Memory B cell (primary cell): ENCODE measurements around the gene NCF4.

Experiments used
- ATAC-seq: fragments of 150-1000 bp; cut with Tn5 transposase; 2 replicates; pipeline ENCODE4 v1.10.0; 2021; ENCODE audit warnings: low read depth, mild to moderate bottlenecking, moderate library complexity
- DNase-seq, 2 donors: peaks; one replicate each; pipeline ENCODE4 v3.0.0; 2022; ENCODE audit warnings: low spot score in 2 of 2
- H3K27ac Mint-ChIP-seq: one replicate; pipeline ENCODE4 v1.8.0; 2022; ENCODE audit warnings: mild to moderate bottlenecking, moderate library complexity, mixed read lengths
- H3K27me3 Mint-ChIP-seq: one replicate; pipeline ENCODE4 v1.8.0; 2022; ENCODE audit warnings: mixed read lengths
- H3K36me3 Mint-ChIP-seq: one replicate; pipeline ENCODE4 v1.8.0; 2022; ENCODE audit warnings: mild to moderate bottlenecking, mixed read lengths
- H3K4me1 Mint-ChIP-seq: one replicate; pipeline ENCODE4 v1.8.0; 2022; ENCODE audit warnings: mixed read lengths
- H3K4me3 Mint-ChIP-seq: one replicate; pipeline ENCODE4 v1.8.0; 2022; ENCODE audit warnings: mild to moderate bottlenecking, moderate library complexity, mixed read lengths
- H3K9me3 Mint-ChIP-seq: one replicate; pipeline ENCODE4 v1.8.0; 2022; ENCODE audit warnings: mixed read lengths

Gene NCF4

DNA sequence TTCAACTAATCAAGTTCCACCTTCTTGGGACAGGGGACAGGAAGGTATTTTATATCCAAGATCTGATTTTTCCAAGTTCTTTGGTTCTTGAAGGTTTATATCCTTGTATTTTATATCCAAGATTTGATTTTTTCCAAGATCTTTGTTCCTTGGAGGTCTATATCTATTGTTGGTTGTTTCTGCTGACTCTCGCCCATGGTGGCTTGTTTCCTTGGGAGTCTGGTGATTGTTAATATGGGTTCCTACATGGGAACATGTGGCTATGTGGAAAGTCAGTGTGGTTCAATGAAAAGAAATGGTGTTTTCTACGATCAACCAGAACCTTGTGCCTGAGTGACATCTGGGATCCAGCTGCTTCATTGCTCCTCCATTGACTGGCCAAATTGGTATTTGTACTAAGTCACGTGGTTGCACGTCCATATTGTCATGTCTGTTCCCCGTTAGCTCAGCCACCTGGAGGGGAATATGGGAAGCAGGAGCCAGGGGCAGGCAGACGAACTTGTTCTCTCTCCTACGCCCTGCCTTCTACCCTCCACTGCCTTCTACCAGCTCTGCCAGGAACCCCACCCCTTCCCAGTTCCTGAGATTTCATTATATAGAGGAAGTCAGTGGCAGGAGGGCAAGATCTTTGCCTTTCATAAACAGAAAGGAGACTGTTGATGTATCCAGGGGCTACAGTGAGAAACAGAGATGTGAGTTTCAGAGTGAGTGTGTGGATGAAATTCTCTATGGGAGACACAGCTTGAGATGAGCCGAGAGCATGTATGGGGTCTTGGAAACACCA lies 41.5 kb downstream of the NCF4 start:
- Mint-ChIP-seq H3K4me3 (no peak overlapping the region), H3K36me3 (no peaks in the 10 kb centered on the region), H3K4me1 (peaks cover 7% of the 10 kb centered on the region), H3K9me3 (no peaks in the 10 kb centered on the region), H3K27ac (no peak overlapping the region), H3K27me3 (peaks cover 6% of the 10 kb centered on the region)
- ATAC-seq (no peak), DNase-seq (no peak)

DNA sequence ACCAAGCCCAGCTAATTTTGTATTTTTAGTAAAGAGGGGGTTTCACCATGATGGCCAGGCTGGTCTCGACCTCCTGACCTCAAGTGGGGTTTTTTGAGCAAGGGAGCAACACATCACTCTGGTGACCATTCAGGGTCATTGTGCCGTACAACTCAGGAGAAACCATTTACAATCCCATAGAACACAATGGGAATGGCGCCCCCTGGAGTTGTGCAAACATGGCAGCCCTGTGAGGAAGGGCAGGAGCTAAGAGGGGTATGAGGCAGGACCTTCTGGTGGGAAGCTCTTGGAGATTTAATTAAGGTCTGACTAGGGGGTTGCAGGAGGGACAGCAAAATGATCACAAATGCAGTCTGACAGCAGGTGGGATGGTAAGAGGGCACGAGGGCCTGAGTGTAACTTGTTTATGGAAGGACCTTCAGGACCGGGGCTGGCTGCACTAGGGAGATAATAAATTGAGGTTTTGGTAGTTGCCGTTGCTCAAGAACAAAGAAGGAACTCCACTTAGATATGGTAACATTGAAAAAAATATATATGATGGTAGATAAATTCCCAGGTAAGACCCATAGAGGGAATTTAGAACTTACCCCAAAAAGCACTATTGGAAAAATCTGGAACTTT lies 43.6 kb downstream of the NCF4 start:
- DNase-seq = no peak
- H3K4me3 Mint-ChIP-seq = no peak overlapping the region

DNA sequence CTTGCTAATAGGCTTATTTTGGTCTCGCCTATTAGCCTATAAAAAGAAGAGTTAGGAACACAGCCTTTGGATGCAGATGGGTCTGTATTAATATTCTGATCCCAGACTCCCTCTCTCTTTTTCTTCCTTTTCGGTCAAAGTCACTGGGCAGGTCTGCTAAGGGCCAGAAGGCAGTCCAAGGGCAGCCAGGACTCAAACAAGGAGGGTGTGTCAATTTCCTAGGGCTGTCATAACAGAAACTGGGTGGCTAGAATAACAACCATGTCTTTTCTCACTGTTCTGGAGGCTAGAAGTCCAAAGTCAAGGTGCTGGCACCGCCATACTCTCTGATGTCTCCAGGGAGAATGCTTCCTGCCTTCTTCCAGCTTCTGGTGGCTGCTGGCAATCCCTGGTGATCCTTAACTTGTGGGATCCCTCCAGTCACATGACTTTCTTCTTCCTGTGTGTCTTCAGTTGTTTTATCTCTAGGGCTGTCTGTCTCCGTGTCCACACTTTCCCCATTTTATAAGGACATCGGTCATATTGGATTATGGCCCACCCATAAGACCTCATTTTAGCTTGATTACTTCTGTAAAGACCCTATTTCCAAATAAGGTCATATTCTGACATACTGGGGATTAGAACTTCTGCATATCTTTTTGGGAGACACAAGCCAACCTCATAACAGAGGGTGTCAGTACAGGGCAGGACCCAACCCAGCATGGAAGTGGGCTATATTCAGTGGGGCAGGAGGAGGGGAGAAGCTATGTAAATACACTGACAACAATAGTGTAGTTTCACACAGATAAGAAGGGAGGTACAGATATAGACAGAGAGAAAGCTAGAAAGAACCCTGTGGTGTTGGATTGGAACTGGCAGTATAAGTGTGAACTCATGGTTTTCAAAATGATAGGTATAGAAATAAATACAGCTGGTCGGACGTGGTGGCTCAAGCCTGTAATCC lies 46.7 kb downstream of the NCF4 start:
- no peak overlapping the region for H3K27ac Mint-ChIP-seq

More for the DNA sequence above, 43.6 kb downstream of the NCF4 start:
- no peak for ATAC-seq
- no peak overlapping the region for H3K27ac Mint-ChIP-seq
- H3K9me3 Mint-ChIP-seq = no peaks in the 10 kb centered on the region
- peaks cover 7% of the 10 kb centered on the region for H3K4me1 Mint-ChIP-seq
- no peaks in the 10 kb centered on the region for H3K36me3 Mint-ChIP-seq
- H3K27me3 Mint-ChIP-seq = peaks cover 10% of the 10 kb centered on the region

DNA sequence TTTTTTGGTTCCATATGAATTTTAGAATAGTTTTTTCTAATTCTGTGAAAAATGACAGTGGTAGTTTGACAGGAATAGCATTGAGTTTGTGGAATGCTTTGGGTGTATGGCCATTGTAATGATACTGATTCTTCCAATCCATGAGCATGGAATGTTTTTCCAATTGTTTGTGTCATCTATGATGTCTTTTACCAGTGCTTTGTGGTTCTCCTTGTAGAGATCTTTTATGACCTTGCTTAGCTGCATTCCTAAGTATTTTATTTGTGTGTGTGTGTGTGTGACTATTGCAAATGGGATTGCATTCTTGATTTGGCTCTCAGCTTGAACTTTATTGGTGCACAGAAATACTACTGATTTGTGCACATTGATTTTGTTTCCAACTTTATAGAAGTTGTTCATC lies 49.7 kb downstream of the NCF4 start:
- H3K27ac Mint-ChIP-seq = no peak overlapping the region
- ATAC-seq (no peak), DNase-seq (no peak)
- H3K4me1 Mint-ChIP-seq = peaks cover 19% of the 10 kb centered on the region
- no peaks in the 10 kb centered on the region for H3K9me3 Mint-ChIP-seq
- H3K27me3 Mint-ChIP-seq = peaks cover 5% of the 10 kb centered on the region
- no peaks in the 10 kb centered on the region for H3K36me3 Mint-ChIP-seq
- H3K4me3 Mint-ChIP-seq = no peak overlapping the region

More for the DNA sequence above, 46.7 kb downstream of the NCF4 start:
- H3K27me3 Mint-ChIP-seq = peaks cover 7% of the 10 kb centered on the region
- no peaks in the 10 kb centered on the region for H3K9me3 Mint-ChIP-seq
- no peak for ATAC-seq
- DNase-seq = no peak
- no peaks in the 10 kb centered on the region for H3K4me1 Mint-ChIP-seq
- no peak overlapping the region for H3K4me3 Mint-ChIP-seq
- no peaks in the 10 kb centered on the region for H3K36me3 Mint-ChIP-seq

DNA sequence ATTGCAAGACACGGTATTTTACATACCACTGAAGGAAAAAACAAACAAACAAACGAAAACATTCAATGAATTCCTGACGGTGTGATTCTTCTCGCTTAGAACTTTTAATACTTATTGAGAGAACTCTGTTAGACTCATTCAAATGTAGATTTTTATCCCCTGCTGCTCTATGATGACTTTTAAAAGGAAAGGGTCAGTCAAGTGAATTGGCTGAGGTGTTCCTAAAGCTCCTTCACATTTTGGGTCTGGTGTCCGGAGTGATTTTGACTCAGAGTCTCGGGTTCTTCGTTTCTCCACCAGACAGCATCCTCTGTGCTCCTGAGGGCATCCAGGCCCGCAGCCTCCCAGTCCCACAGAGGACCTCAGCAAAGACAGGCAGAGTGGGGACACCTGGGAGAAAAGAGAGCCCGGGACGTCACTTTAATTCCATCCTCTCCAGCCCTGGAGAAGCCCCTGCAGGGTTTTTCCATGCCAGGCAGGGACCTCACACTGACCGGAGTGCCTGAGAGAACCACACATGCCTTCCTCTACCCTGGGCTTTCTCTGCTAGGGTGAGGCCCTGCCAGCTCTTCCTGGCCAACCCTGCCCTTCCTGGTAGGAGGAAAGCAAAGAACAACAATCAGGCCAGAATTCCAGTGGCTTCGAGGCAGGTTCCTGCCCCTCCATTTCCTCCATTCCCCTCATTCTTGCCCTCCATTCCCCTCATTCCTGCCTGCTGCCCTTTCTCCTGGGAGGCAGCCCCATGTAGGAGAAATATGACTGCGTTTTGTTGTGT lies 51.3 kb downstream of the NCF4 start:
- H3K27ac Mint-ChIP-seq = no peak overlapping the region

DNA sequence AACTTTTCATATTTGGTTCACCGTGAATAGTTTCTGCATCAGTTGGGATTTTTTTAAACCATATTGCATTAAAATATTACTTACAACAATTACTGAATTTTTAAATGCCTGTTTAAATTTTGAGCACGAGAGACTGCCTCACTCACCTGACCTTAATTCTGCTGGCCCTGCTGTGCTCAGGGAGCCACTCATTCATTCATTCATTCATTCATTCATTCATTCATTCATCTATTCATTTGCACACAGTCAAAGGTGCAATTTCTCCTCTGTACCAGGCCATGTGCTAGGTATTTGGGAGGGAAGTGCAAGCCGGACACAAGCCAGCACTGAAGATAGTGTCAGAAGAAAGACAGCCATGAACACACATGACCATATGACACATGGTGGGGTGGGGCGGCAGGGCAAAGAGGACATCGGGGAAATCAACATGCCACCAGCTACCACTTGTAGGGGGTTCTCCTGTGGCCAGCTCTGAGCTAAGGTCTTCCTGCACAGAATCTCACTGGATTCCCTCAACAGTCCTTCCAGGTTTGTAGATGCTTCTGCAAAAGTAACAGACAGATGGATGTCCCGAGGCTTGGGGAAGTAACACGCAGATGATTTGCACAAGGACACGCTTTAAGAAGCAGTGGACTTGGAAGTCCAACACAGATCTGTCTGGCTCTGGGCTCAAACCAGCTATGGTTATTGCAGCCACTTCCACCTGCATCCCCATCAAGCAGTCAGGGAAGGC lies 52.1 kb downstream of the NCF4 start:
- DNase-seq (no peak), ATAC-seq (peak; percentile 6)
- H3K4me1 Mint-ChIP-seq = peaks cover 33% of the 10 kb centered on the region
- H3K4me3 Mint-ChIP-seq = peak overlapping the region; percentile 99
- no peaks in the 10 kb centered on the region for H3K27me3 Mint-ChIP-seq
- no peaks in the 10 kb centered on the region for H3K9me3 Mint-ChIP-seq
- peak overlapping the region; percentile 97 for H3K27ac Mint-ChIP-seq
- no peaks in the 10 kb centered on the region for H3K36me3 Mint-ChIP-seq

More for the DNA sequence above, 51.3 kb downstream of the NCF4 start:
- no peak for DNase-seq
- H3K9me3 Mint-ChIP-seq = no peaks in the 10 kb centered on the region
- H3K4me3 Mint-ChIP-seq = no peak overlapping the region
- H3K27me3 Mint-ChIP-seq = peaks cover 3% of the 10 kb centered on the region
- H3K4me1 Mint-ChIP-seq = peaks cover 29% of the 10 kb centered on the region
- no peaks in the 10 kb centered on the region for H3K36me3 Mint-ChIP-seq
- no peak for ATAC-seq

DNA sequence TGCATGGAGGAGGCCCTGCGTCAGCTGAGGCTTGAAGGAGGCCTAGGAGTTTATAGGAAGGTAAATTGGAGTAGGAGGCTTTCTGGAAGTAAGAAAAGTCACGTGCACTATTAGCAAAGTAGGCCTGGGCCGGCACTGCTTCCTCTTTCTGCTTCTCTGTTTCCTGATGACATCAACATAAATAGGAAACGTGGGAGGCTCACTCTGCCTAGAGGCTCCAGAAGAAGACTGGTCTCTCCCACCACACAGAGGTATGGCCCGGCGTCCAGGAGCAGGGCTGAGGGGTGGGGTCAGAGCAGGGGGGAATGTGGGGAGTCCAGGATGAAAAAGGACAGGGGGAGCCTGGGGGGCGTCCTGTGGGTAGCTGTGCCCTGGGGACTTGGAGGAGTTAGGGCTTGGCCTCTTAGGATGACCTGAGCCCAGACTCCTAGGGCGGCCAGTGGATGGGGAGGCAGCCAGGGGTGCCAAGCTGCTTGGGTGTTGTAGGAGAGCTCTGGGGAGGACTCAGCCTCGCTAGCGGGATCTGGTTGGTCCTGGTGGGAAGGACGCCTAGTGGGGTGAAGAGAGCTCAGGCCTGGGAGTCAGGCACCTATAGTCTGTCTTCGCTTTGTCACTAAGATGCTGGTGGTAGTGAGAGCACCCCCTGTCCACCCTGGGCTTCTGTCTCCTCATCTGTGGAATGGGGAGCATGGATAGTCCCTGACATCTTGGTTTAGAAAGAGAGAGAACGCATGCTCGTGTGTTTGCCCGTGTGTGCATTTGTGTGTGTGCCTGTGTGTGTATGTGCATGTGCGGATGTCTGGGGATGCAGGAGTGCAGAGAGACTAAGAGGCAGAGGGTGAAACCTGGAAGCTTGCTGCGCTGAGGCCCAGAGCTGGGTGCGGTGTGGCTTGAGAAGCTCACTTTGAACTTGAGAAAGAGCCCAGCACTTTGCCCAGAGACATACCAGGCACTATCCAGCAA lies 52.9 kb downstream of the NCF4 start, which contains the start of gene CSF2RB:
TSS of gene CSF2RB (plus strand) at position 202 of the 963 bp plus-strand sequence. CDS start 8,580 bp downstream, outside the sequence.
- no peaks in the 10 kb centered on the region for H3K36me3 Mint-ChIP-seq
- ATAC-seq (peak; percentile 89), DNase-seq (peak; percentile 35 to 37)
- H3K27ac Mint-ChIP-seq = peak within 1 kb of the TSS; percentile 97
- no peaks in the 10 kb centered on the region for H3K27me3 Mint-ChIP-seq
- H3K9me3 Mint-ChIP-seq = no peaks in the 10 kb centered on the region
- peak within 1 kb of the TSS; percentile 99 for H3K4me3 Mint-ChIP-seq
- H3K4me1 Mint-ChIP-seq = peaks cover 33% of the 10 kb centered on the region

DNA sequence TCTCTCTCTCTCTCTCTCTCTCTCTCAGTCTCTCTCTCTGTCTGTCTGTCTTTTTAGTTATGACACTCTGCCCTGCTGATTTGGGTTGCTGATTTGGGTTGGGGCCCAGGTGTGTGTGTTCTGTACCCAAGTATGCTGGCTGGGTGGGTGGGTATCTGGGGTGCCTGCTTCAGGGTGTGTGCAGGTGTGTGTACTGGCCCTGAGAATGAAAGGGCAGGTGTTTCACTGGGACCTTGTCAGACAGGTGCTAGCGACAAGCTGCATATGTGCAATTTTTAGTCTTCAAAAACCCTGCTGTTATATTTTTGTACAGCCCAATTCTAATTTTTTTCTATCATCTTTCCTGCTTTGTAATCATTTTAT lies 53.6 kb downstream of the NCF4 start:
- Mint-ChIP-seq H3K27ac (peak overlapping the region; percentile 97), H3K9me3 (no peaks in the 10 kb centered on the region), H3K4me1 (peaks cover 36% of the 10 kb centered on the region), H3K36me3 (peaks cover 4% of the 10 kb centered on the region), H3K4me3 (peak overlapping the region; percentile 99), H3K27me3 (no peaks in the 10 kb centered on the region)
- ATAC-seq (peak; percentile 9), DNase-seq (no peak)

DNA sequence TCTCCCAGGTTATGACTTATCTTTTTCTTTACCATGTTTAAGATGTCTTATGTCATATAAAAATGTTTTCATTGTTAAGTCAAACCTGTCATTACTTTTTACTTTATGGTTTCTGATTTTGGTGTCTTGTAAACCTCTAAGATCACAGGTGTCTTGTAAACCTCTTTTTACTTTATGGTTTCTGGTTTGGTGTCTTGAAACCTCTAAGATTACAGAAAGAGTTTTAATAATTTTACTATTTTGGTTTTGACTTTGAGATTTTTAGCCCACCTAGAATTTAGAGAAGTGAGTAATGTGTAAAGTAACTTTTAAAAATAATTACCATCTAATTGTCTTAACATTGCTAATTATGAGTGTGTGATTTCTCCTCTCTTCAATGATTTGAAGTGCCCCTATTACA lies 55.2 kb downstream of the NCF4 start:
- H3K27me3 Mint-ChIP-seq = no peaks in the 10 kb centered on the region
- peaks cover 49% of the 10 kb centered on the region for H3K4me1 Mint-ChIP-seq
- peaks cover 16% of the 10 kb centered on the region for H3K36me3 Mint-ChIP-seq

DNA sequence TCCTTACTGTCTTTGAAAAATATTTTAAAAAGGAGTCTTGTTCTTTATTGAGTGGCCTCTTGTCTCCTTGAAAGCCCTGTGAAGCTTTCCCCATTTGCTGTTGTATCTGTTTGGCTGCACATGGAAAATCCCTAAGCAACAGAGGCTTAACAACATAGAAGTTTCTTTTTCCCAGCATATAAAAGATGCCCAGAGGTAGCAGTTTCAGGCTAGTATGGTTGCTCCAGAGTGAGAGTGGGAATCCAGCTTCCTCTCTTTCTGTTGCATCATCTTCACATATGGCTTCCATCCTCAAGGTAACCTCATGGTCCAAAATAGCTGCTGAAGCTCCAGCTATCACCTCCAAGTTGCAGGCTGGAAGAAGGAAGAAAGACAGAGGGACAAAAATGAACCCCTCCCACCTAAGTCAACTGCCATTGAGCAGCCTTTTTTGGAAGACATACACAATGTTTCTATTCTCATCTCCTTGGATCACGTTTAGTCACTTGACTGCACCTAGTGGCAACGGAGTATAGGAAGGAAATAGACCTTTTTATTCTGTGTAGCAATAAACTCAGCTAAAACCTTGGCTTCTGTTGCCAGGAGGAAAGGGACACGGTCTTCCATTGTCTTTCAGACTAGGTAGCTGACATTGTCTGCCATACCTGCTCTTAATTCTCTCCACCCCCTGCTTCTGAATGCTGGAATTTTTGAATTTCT lies 57.9 kb downstream of the NCF4 start:
- H3K27ac Mint-ChIP-seq = no peak overlapping the region
- no peaks in the 10 kb centered on the region for H3K27me3 Mint-ChIP-seq
- H3K4me1 Mint-ChIP-seq = peaks cover 46% of the 10 kb centered on the region

More for the DNA sequence above, 55.2 kb downstream of the NCF4 start:
- no peaks in the 10 kb centered on the region for H3K9me3 Mint-ChIP-seq
- peak overlapping the region; percentile 97 for H3K27ac Mint-ChIP-seq
- no peak for DNase-seq
- no peak for ATAC-seq
- H3K4me3 Mint-ChIP-seq = no peak overlapping the region

DNA sequence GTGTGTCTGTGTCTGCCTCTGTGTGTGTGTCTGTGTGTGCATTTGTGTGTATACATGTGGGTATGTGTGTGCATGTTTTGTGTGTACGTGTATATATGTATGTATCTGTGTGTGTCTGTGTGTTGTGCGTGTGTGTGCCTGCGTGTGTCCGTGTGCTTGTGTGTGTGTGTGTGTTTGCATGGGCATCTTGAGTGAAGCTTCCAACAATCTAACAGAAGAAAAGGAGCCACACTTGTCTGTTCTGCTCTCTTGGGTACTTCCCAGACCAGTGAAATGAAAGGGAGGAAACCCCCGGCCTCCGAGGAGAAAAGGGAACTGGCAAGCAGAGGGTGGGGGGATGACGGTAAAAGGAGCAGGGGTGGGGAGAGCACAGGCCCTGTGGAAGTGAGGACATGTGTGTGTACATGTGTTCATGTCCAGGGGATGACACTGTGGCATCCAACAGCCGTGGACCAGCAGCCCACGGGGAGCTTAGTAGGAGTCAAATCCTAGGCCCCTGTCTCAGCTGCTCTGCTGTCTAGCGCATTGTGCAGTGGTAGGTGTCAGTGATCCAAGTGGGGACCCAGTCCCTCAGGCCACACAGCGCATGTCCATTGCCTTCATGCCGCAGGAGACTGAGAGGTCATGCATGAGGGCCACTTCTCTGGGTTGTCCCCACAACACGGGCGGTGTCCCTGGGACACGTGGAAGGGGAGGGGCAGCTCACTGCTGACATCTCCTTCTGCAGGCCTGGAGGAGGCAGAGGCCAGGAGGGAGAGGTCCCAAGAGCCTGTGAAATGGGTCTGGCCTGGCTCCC lies 60.7 kb downstream of the NCF4 start:
- Mint-ChIP-seq H3K27me3 (no peaks in the 10 kb centered on the region), H3K9me3 (no peaks in the 10 kb centered on the region), H3K4me1 (peaks cover 32% of the 10 kb centered on the region), H3K27ac (peak overlapping the region; percentile 80), H3K36me3 (peaks cover 43% of the 10 kb centered on the region), H3K4me3 (peak overlapping the region; percentile 21)
- peak; percentile 99 for ATAC-seq
- peak in 1 of 2 donors; percentile 54 for DNase-seq

More for the DNA sequence above, 57.9 kb downstream of the NCF4 start:
- ATAC-seq = no peak
- Mint-ChIP-seq H3K36me3 (peaks cover 25% of the 10 kb centered on the region), H3K4me3 (no peak overlapping the region), H3K9me3 (no peaks in the 10 kb centered on the region)
- no peak for DNase-seq
